ENCODE data around the gene JUP. TPM values are rescaled to one million over a fixed set of nuclear protein-coding genes. Genes with fewer than 3 reads are reported as not detected.

Gene JUP
- polyA plus RNA-seq, 1 of the 3 experiments (the other 2 are of a cell fraction) = 13.0 TPM

GRCh38 chr17:41751288-41751687 lies 35.2 kb downstream of the JUP start:
- Histone ChIP-seq H3K9ac (no peak overlapping the region), H3K4me3 (ENCODE audit: low read depth in 2 of 2, low read length in 1 of 2) (no peak overlapping the region), H3K4me2 (no peak overlapping the region), H3K79me2 (ENCODE audit: insufficient read depth) (no peaks in the 10 kb centered on the region), H3K4me1 (ENCODE audit: control insufficient read depth in 1 of 2, insufficient read depth in 2 of 2, low read depth in 1 of 2, low read length in 1 of 2) (no peaks in the 10 kb centered on the region; a peak in 1 of 4 replicates), H3F3A (replicated peaks; ENCODE audit: insufficient read depth) (no peaks in the 10 kb centered on the region), H2AFZ (ENCODE audit: low read depth) (no peak overlapping the region), H3K9me3 (no peaks in the 10 kb centered on the region), H3K36me3 (replicated peaks in 1 of 2; ENCODE audit: control insufficient read depth in 1 of 2, insufficient read depth in 2 of 2, low read length in 1 of 2) (no peaks in the 10 kb centered on the region), H3K9me2 (no peaks in the 10 kb centered on the region), H3K27me3 (ENCODE audit: insufficient read depth) (no peaks in the 10 kb centered on the region), H3K27ac (ENCODE audit: low read depth in 2 of 2, low read length in 1 of 2) (no peak overlapping the region), H4K20me1 (ENCODE audit: insufficient read depth) (no peaks in the 10 kb centered on the region)
- 48% methylated on average over 3 of the region's 3 CpGs for WGBS (ENCODE audit: low lambda C conversion rate)
- ChIA-PET POLR2A (interaction anchor here (1.5 kb wide), 1 partner anchor 35 kb away, joined by 4 read pairs; the partner anchor contains the start of gene JUP), CTCF (interaction anchor here (1.7 to 5.3 kb wide), 4 partner anchors 14 to 60 kb away, joined by 5 to 24 read pairs (median 22); partner anchors contain the start of genes JUP and P3H4)
- TF ChIP-seq ELF1 (IDR thresholded peaks at IDR 0.05) (no peak), RXRA (IDR thresholded peaks at IDR 0.05; ENCODE audit: borderline replicate concordance, low read depth) (no peak), USF2 (IDR thresholded peaks at IDR 0.05; ENCODE audit: borderline replicate concordance, low read depth, low read length) (no peak), JUND (IDR thresholded peaks at IDR 0.05) (no peak), REST (IDR thresholded peaks at IDR 0.05; ENCODE audit: low read depth, low read length) (no peak), TAF1 (IDR thresholded peaks at IDR 0.05; ENCODE audit: borderline replicate concordance, low read depth, low read length) (no peak), FOXM1 (IDR thresholded peaks at IDR 0.05; ENCODE audit: low read depth) (no peak), ZBTB33 (IDR thresholded peaks at IDR 0.05; ENCODE audit: borderline replicate concordance, low read depth) (no peak), CTCF (IDR thresholded peaks at IDR 0.05) (no peak), MAX (IDR thresholded peaks at IDR 0.05; ENCODE audit: low read depth) (no peak), FOXJ3 (CRISPR knock-in tag; IDR thresholded peaks at IDR 0.05) (no peak), GABPA (IDR thresholded peaks at IDR 0.05; ENCODE audit: low read depth) (no peak), NFIC (IDR thresholded peaks at IDR 0.05; ENCODE audit: borderline replicate concordance) (no peak), MXI1 (IDR thresholded peaks at IDR 0.05; ENCODE audit: low read depth, low read length) (no peak), MEF2A (IDR thresholded peaks at IDR 0.05; ENCODE audit: borderline replicate concordance, low read depth) (no peak)
- no peak for DNase-seq
